Keratinocyte (primary cell): ENCODE data around the gene CEP164. TPM values are rescaled to one million over a fixed set of nuclear protein-coding genes. Genes with fewer than 3 reads are reported as not detected.

Experiments used
- DNase-seq: peaks from one replicate; pipeline ENCODE4 v3.0.0-alpha.2; 2011; ENCODE audit warnings: low read depth, missing footprints, low spot score
- FAIRE-seq: peaks from 2 replicates; lab custom pipeline; 2011; peaks lifted over from hg19 to GRCh38; lab: Jason Lieb, UNC
- H2AFZ ChIP-seq: 2 replicates; pipeline ENCODE4 v1.6.0; 2012; ENCODE audit warnings: low read length, control low read depth, inconsistent platforms; ENCODE audit not compliant: control insufficient read depth
- H3K27ac ChIP-seq: 2 replicates; pipeline ENCODE4 v1.5.1; 2011; ENCODE audit warnings: low read length; ENCODE audit not compliant: control insufficient read depth, insufficient read depth
- H3K27me3 ChIP-seq: 3 replicates; pipeline ENCODE4 v1.6.0; 2011; ENCODE audit warnings: low read length; ENCODE audit not compliant: control insufficient read depth, insufficient read depth; ENCODE audit errors: extremely low read depth
- H3K36me3 ChIP-seq, 2 experiments: 2 replicates in 1 of 2; 3 replicates in 1 of 2; pipeline ENCODE4 v1.5.1; 2011; ENCODE audit warnings: low read length in 2 of 2, mild to moderate bottlenecking in 1 of 2; ENCODE audit not compliant: control insufficient read depth in 2 of 2, insufficient read depth in 2 of 2; ENCODE audit errors: extremely low read depth in 1 of 2
- H3K4me1 ChIP-seq: 3 replicates; pipeline ENCODE4 v1.5.1; 2011; ENCODE audit warnings: low read length; ENCODE audit not compliant: control insufficient read depth, insufficient read depth; ENCODE audit errors: extremely low read depth
- H3K4me2 ChIP-seq: 3 replicates; pipeline ENCODE4 v1.6.0; 2011; ENCODE audit warnings: low read depth, low read length; ENCODE audit not compliant: control insufficient read depth, insufficient read depth; ENCODE audit errors: extremely low read depth
- H3K4me3 ChIP-seq, 3 experiments: fragments of 200-600 bp in 1 of 3; sonication (generic) in 1 of 3; 2 replicates in 2 of 3; 3 replicates in 1 of 3; pipeline ENCODE4 v1.5.1; 2011 to 2016; ENCODE audit warnings: low read length in 3 of 3, mild to moderate bottlenecking in 3 of 3, control low read depth in 2 of 3, inconsistent platforms in 1 of 3, low read depth in 1 of 3, mixed read lengths in 1 of 3, mixed run types in 1 of 3, moderate library complexity in 1 of 3; ENCODE audit not compliant: control insufficient read depth in 2 of 3, insufficient read depth in 2 of 3; ENCODE audit errors: extremely low read depth in 1 of 3
- H3K79me2 ChIP-seq: 2 replicates; pipeline ENCODE4 v1.6.0; 2012; ENCODE audit warnings: low read length; ENCODE audit not compliant: control insufficient read depth, insufficient read depth
- H3K9ac ChIP-seq: 3 replicates; pipeline ENCODE4 v1.6.0; 2011; ENCODE audit warnings: low read length; ENCODE audit not compliant: control insufficient read depth, insufficient read depth; ENCODE audit errors: extremely low read depth
- H3K9me1 ChIP-seq: 3 replicates; pipeline ENCODE4 v1.6.0; 2011; ENCODE audit warnings: low read length; ENCODE audit not compliant: control insufficient read depth, insufficient read depth; ENCODE audit errors: extremely low read depth
- H3K9me3 ChIP-seq: 2 replicates; pipeline ENCODE4 v1.5.1; 2012; ENCODE audit warnings: low read depth, low read length; ENCODE audit not compliant: control insufficient read depth
- H4K20me1 ChIP-seq: 3 replicates; pipeline ENCODE4 v1.6.0; 2011; ENCODE audit warnings: low read length; ENCODE audit not compliant: control insufficient read depth, insufficient read depth; ENCODE audit errors: extremely low read depth
- CTCF ChIP-seq, 3 experiments: IDR thresholded peaks in 1 of 3; conservative IDR thresholded peaks in 1 of 3; optimal IDR thresholded peaks in 1 of 3; 2 replicates in 2 of 3; 3 replicates in 1 of 3; pipeline versions ENCODE3 to v1.5.1; 2011; ENCODE audit warnings: low read length in 3 of 3, mild to moderate bottlenecking in 3 of 3, moderate library complexity in 2 of 3, control low read depth in 1 of 3, inconsistent platforms in 1 of 3; ENCODE audit not compliant: insufficient read depth in 2 of 3; ENCODE audit errors: extremely low read depth in 1 of 3
- EZH2 ChIP-seq: IDR thresholded peaks from one replicate; pipeline ENCODE4 v1.6.1; 2012; ENCODE audit warnings: inconsistent platforms, mild to moderate bottlenecking, low read length, moderate library complexity
- dilution Hi-C: fragments of 300-500 bp; cut with MboI; formaldehyde crosslinking; loops from one replicate; pipeline ENCODE4 v1.7.0; 2020; ENCODE audit warnings: low sequenced_read_pairs; ENCODE audit not compliant: extremely low pct_ligation_motif_present
- polyA plus RNA-seq, 5 experiments: library from polyadenylated mRNA; depleted of rRNA in 3 of 5; stranded (reverse) in 3 of 5; stranded (forward) in 1 of 5; unstranded in 1 of 5; fragments of >200 nt; gene quantifications; 1 replicate in 1 of 5; 2 replicates in 3 of 5; 3 replicates in 1 of 5; pipeline versions ENCODE4 v1.2.1 to v1.2.3, GENCODE V29; 2011 to 2012; ENCODE audit warnings: missing spikeins in 2 of 5, low read depth in 1 of 5, low replicate concordance in 1 of 5

Gene CEP164
- polyA plus RNA-seq, 1 donor (not counting 4 experiments of a cell fraction or from before 2014, with no cell fraction given), result 15.1 TPM

DNA sequence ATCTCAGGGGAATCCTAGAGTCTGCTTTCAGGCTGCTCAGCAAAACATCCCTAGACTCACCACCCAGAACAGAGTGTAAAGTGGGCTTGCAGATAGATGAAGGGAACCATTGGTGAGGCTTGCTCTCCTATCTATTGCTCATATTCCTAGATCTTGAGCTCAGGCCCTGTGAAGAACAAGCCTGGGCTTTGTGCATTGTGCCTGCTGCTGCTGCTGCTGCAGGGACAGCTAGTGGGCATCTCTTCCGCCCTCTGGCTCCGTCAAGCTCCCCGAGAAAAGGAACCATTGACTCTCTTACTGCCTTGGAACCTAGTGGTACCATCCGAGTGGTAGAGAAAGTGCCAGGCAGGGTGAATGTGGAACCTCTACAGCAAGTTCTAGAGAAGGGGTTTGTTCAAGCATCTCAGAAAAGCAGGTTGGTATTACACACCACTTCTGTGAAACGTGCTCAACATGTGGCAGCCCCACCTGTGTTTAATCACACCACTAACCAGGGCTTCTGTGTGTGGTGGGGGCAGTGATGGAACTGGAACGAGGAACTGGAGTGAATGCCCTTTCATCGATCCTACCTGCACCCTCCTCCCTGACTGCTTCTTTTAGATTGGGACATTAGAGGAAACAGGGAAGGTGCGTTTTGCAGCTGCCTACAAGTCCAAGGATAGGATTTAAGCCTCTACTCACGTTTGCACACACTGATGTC, 32.1 kb upstream of the CEP164 start:
- H3K4me2 ChIP-seq, result no peak overlapping the region
- dilution Hi-C loops, result no loop called here
- H3K27me3 ChIP-seq, result no peaks in the 10 kb centered on the region
- H3K4me1 ChIP-seq, result no peaks in the 10 kb centered on the region
- H2AFZ ChIP-seq, result no peak overlapping the region
- TF ChIP-seq CTCF (optimal IDR thresholded peaks at IDR 0.05 in 1 of 3, IDR thresholded peaks at IDR 0.05 in 1 of 3, conservative IDR thresholded peaks at IDR 0.05 in 1 of 3; ENCODE audit: extremely low read depth in 1 of 3, insufficient read depth in 2 of 3, low read length in 3 of 3), result no peak
- TF ChIP-seq EZH2, result no peak
- H3K79me2 ChIP-seq, result no peaks in the 10 kb centered on the region
- no peak overlapping the region for H3K4me3 ChIP-seq
- H3K36me3 ChIP-seq, result peaks cover 6 to 8% of the 10 kb centered on the region in 2 experiments
- no peaks in the 10 kb centered on the region for H3K9me1 ChIP-seq
- no peak overlapping the region for H3K9ac ChIP-seq
- FAIRE-seq (no peak), DNase-seq (no peak)
- no peaks in the 10 kb centered on the region for H3K9me3 ChIP-seq
- no peaks in the 10 kb centered on the region for H4K20me1 ChIP-seq
- H3K27ac ChIP-seq, result no peak overlapping the region

- H3K9me1 ChIP-seq, result no peaks in the 10 kb centered on the region
- dilution Hi-C loops, result no loop called here
- no peaks in the 10 kb centered on the region for H3K4me1 ChIP-seq
- H3K27ac ChIP-seq, result no peak overlapping the region
- peaks cover 3 to 5% of the 10 kb centered on the region in 2 experiments for H3K36me3 ChIP-seq
- no peak overlapping the region for H2AFZ ChIP-seq
- no peaks in the 10 kb centered on the region for H3K9me3 ChIP-seq
- no peaks in the 10 kb centered on the region for H3K27me3 ChIP-seq
- FAIRE-seq (no peak), DNase-seq (no peak)
- H3K9ac ChIP-seq, result no peak overlapping the region
- no peaks in the 10 kb centered on the region for H3K79me2 ChIP-seq
- H3K4me3 ChIP-seq, result no peak overlapping the region
- H4K20me1 ChIP-seq, result no peaks in the 10 kb centered on the region
- H3K4me2 ChIP-seq, result no peak overlapping the region
- TF ChIP-seq EZH2 (no peak), CTCF (optimal IDR thresholded peaks at IDR 0.05 in 1 of 3, IDR thresholded peaks at IDR 0.05 in 1 of 3, conservative IDR thresholded peaks at IDR 0.05 in 1 of 3; ENCODE audit: extremely low read depth in 1 of 3, insufficient read depth in 2 of 3, low read length in 3 of 3) (no peak)
Observed at GRCh38 chr11:117296881-117297280, 30.8 kb upstream of the CEP164 start.
